Right atrium auricular region (tissue), 2 donors: ENCODE results near the gene MECR. TPM values are rescaled to one million over a fixed set of nuclear protein-coding genes. Genes with fewer than 3 reads are reported as not detected.
"Not testable (repeated sequence)": the region's sequence is repeated elsewhere in the genome, so short reads cannot be mapped to it uniquely, and the experiment has no call there.

Source experiments
- DNase-seq: peaks from one replicate; pipeline ENCODE4 v3.0.0-alpha.2; 2019; ENCODE audit warnings: low spot score
- H3K27ac ChIP-seq, 2 donors: fragments of 200-600 bp; sonication (generic); 1 replicate in 1 of 2; 2 replicates in 1 of 2; pipeline ENCODE4 v1.5.1; 2016 to 2019
- H3K27me3 ChIP-seq, 2 donors: fragments of 200-600 bp; sonication (generic); one replicate each; pipeline versions ENCODE4 v1.5.1 to v1.6.0; 2017 to 2019
- H3K36me3 ChIP-seq: fragments of 200-600 bp; sonication (generic); one replicate; pipeline ENCODE4 v1.5.1; 2016
- H3K4me1 ChIP-seq, 2 donors: fragments of 200-600 bp; sonication (generic); one replicate each; pipeline versions ENCODE4 v1.5.1 to v1.6.0; 2017 to 2019
- H3K4me3 ChIP-seq, 2 donors: fragments of 200-600 bp; sonication (generic); 1 replicate in 1 of 2; 2 replicates in 1 of 2; pipeline ENCODE4 v1.5.1; 2017 to 2019; ENCODE audit warnings: mild to moderate bottlenecking in 1 of 2, moderate library complexity in 1 of 2
- H3K9me3 ChIP-seq, 2 donors: fragments of 200-600 bp; sonication (generic); one replicate each; pipeline ENCODE4 v1.5.1; 2019
- total RNA-seq, 2 donors: library from RNA; depleted of rRNA; stranded (reverse); fragments of >200 nt; gene quantifications; one replicate each; pipeline ENCODE4 v1.1.0, GENCODE V29; 2016
- TF ChIP-seq, protein P1 (sequence below), 2 donors: fragments of 200-600 bp; sonication (generic); IDR thresholded peaks; one replicate each; pipeline ENCODE4 v1.5.1; 2019; ENCODE audit warnings: antibody characterized with exemption in 2 of 2

The MECR gene
- total RNA-seq, 2 donors from 2014 or later = 18.4 to 24.3 TPM

DNA sequence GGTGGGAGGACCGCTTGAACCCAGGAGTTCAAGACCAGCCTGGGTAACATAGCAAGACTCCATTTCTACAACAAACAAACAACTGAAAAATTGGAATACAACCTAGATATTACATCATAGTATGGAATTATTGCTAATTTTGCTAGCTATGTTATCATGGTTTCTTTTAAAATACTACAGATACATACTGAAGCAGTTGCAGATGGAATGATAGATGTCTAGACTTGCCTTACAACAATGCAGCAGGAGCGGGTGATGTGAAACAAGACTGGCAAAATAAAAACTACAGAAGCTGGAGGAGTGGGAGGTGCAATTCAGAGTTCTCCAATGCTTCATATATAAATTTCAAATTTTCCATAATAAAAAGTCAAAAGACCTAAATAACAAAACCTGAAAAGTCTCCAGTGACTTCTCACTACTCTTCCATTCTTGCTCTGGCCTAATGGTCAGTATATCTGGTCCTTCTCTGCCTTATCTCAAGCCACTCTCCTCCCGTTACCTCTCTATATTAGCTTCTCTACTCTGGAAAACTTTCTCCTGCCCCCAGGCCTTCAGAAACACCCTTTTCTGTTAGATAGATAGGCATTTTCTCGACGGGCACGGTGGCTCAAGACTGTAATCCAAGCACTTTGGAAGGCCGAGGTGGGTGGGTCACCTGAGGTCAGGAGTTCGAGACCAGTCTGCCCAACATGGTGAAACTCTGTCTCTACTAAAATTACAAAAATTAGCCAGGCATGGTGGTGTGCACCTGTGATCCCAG, 78.5 kb downstream of the MECR start:
- Histone ChIP-seq H3K9me3 (no peaks in the 10 kb centered on the region), H3K27ac (no peak overlapping the region), H3K4me3 (no peak overlapping the region), H3K4me1 (peaks cover 0 to 16% of the 10 kb centered on the region in 2 donors), H3K27me3 (no peaks in the 10 kb centered on the region), H3K36me3 (peaks cover 88% of the 10 kb centered on the region)
- TF ChIP-seq, protein P1, sequence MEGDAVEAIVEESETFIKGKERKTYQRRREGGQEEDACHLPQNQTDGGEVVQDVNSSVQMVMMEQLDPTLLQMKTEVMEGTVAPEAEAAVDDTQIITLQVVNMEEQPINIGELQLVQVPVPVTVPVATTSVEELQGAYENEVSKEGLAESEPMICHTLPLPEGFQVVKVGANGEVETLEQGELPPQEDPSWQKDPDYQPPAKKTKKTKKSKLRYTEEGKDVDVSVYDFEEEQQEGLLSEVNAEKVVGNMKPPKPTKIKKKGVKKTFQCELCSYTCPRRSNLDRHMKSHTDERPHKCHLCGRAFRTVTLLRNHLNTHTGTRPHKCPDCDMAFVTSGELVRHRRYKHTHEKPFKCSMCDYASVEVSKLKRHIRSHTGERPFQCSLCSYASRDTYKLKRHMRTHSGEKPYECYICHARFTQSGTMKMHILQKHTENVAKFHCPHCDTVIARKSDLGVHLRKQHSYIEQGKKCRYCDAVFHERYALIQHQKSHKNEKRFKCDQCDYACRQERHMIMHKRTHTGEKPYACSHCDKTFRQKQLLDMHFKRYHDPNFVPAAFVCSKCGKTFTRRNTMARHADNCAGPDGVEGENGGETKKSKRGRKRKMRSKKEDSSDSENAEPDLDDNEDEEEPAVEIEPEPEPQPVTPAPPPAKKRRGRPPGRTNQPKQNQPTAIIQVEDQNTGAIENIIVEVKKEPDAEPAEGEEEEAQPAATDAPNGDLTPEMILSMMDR (IDR thresholded peaks at IDR 0.05) = no peak
- no peak for DNase-seq

DNA sequence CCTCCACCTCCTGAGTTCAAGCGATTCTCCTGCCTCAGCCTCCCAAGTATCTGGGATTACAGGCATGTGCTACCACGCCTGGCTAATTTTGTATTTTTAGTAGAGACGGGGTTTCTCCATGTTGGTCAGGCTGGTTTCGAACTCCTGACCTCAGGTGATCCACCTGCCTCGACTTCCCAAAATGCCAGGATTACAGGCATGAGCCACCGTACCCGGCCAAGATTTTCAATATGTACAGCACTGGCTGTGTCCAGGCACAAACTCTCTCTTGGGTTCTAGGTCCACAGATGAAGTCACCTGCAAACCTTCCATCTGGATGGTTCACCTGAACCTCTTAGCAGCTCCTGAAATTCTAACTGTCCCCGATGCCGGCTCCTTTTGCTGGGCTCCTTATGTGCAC, 80.4 kb downstream of the MECR start:
- not testable (repeated sequence) for DNase-seq, H3K4me1 ChIP-seq, H3K4me3 ChIP-seq, H3K27me3 ChIP-seq, H3K9me3 ChIP-seq, H3K27ac ChIP-seq
- H3K36me3 ChIP-seq = peaks cover 93% of the 10 kb centered on the region

DNA sequence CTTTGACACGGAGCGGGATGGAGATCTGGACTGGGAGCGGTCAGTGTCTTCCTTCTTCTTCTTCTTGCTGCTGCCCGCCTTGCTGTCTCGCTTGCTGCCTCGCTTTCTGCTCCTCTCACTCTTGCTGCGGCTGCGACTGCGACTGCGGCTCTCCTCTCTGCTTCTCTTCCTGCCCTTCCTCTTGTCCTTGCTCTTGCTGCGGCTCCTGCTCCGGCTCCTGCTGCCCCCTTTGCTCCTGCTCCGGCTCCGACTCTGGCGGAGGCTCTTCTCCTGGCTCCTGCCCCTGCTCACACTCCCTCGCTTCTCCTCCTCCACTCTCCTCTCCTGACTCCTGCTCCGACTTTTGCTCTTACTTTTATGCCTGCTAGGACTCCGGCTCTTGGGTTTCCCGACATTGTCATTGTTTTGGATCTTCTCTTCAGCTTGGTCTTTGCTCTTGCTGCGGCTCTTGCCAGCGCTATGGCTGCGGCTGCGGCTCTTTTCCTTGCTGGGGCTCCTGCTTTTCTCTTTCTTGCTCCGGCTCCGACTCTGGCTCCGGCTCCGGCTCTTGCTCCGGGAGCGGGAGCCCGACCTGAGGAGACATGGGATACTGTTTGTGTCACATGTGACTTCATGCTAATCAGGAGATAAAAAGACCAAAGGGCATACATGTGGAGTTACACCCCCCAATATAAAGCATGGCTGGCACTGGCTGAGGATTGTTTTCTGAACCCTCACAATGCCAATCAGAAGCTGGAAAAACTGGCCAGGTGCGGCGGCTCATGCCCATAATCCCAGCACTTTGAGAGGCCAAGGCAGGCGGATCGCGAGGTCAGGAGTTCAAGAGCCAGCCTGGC, 81.9 kb downstream of the MECR start:
- TF ChIP-seq, protein P1 (IDR thresholded peaks at IDR 0.05) = no peak
- DNase-seq = no peak
- no peak overlapping the region for H3K27ac ChIP-seq
- H3K4me1 ChIP-seq = peaks cover 0 to 8% of the 10 kb centered on the region in 2 donors
- no peaks in the 10 kb centered on the region for H3K27me3 ChIP-seq
- peaks cover 81% of the 10 kb centered on the region for H3K36me3 ChIP-seq
- no peak overlapping the region for H3K4me3 ChIP-seq
- no peaks in the 10 kb centered on the region for H3K9me3 ChIP-seq

DNA sequence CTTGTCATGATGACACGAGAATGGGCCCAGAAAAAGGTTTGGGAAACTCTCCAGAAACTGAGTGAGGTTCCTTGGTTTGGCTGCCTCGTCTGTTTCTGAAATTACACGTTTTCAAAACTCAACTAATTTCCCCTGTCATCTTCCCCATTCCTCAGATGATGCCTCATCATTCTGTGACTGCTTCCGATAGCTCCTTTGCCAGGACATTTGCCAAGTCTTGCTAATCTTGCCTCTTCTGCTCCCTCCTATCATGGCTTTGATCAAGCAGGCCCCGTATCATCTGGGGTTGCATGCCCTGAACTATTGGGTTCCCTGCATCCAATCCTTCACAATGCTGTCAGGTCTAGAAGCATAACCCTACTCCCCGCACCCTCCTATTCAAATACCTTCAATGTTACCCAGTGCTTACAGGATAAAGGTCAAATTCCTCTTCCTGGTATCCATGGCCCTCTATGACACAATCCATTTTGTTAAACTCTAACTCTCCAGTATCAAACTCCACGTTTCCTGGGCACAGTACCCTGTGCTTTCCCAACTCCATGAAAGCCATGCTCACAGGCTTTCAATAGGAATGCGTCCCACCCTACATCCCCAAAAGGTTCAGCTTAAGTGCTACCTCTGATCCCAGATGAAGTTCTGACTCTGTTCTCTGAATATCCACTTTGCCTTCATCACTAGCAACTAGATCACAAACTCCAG, 84.8 kb downstream of the MECR start:
- peaks cover 0 to 8% of the 10 kb centered on the region in 2 donors for H3K4me1 ChIP-seq
- DNase-seq = no peak
- H3K9me3 ChIP-seq = no peaks in the 10 kb centered on the region
- H3K27me3 ChIP-seq = no peaks in the 10 kb centered on the region
- no peak overlapping the region for H3K4me3 ChIP-seq
- H3K36me3 ChIP-seq = peaks cover 53% of the 10 kb centered on the region
- TF ChIP-seq, protein P1 (IDR thresholded peaks at IDR 0.05) = no peak
- no peak overlapping the region for H3K27ac ChIP-seq

DNA sequence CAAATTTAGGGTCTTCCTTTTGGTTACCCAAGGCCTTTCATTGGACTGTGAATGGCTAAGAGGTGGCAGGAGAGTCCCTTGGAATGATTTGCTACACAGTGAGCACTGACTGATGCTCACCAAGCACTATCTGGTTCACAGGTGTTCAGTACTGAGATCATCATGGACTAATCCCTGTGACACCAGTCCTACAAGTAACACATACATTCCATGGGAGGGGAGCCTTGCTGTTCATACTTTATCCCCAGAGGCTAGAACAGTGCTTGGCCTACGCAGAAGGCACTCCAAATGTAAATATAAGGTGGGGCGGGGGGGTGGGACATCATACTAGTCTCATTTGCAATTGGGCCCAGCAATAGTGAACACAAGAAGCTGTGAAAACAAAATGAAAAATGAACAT, 86.6 kb downstream of the MECR start:
- no peak for DNase-seq
- TF ChIP-seq, protein P1 (IDR thresholded peaks at IDR 0.05) = no peak
- Histone ChIP-seq H3K4me3 (no peak overlapping the region), H3K36me3 (peaks cover 36% of the 10 kb centered on the region), H3K27ac (no peak overlapping the region), H3K27me3 (no peaks in the 10 kb centered on the region), H3K4me1 (peaks cover 0 to 8% of the 10 kb centered on the region in 2 donors), H3K9me3 (no peaks in the 10 kb centered on the region)

DNA sequence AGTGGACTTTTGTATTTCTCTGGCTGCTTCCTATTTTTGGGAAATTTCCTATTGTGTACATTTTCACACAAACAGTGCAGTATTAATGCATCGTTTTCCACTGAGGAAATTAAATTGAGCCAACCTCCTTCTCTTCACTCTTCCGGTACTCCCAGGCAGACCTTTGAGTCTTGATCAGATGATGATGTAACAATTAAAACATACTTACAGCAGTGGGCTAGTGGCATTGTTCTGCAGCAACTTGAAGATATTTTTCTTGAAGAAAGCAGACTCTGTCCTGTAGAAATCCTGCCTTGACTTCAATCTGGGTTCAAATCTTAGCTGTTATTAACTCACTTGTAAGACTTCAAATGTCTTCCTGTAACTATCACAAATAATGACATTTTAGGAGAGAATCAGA, 88.0 kb downstream of the MECR start:
- Histone ChIP-seq H3K4me1 (peaks cover 0 to 8% of the 10 kb centered on the region in 2 donors), H3K36me3 (peaks cover 22% of the 10 kb centered on the region), H3K27ac (no peak overlapping the region), H3K27me3 (no peaks in the 10 kb centered on the region), H3K4me3 (no peak overlapping the region), H3K9me3 (no peaks in the 10 kb centered on the region)
- no peak for DNase-seq
- TF ChIP-seq, protein P1 (IDR thresholded peaks at IDR 0.05) = no peak
